HUES64 (cell line): ENCODE results near the gene ESD. TPM values are rescaled to one million over a fixed set of nuclear protein-coding genes. Genes with fewer than 3 reads are reported as not detected.
A peak's percentile ranks its signal among the peaks of the same experiment; 100 is the strongest.

Experiments
- H3K27ac ChIP-seq: 2 replicates; pipeline ENCODE4 v1.7.0; 2013; ENCODE audit warnings: low read depth, low read length, inconsistent platforms
- H3K27me3 ChIP-seq: 2 replicates; pipeline ENCODE4 v1.6.1; 2013; ENCODE audit warnings: mild to moderate bottlenecking, low read length; ENCODE audit not compliant: insufficient read depth
- H3K36me3 ChIP-seq: 2 replicates; pipeline ENCODE4 v1.6.1; 2013; ENCODE audit warnings: mild to moderate bottlenecking, low read length; ENCODE audit not compliant: insufficient read depth
- H3K4me1 ChIP-seq: 2 replicates; pipeline ENCODE4 v1.6.1; 2013; ENCODE audit warnings: mild to moderate bottlenecking, low read length, moderate library complexity; ENCODE audit not compliant: insufficient read depth
- H3K4me3 ChIP-seq: 2 replicates; pipeline ENCODE4 v1.5.1; 2013; ENCODE audit warnings: mild to moderate bottlenecking, low read length, moderate library complexity
- H3K9ac ChIP-seq: 2 replicates; pipeline ENCODE4 v1.6.1; 2013; ENCODE audit warnings: mild to moderate bottlenecking, low read depth, low read length
- H3K9me3 ChIP-seq: 2 replicates; pipeline ENCODE4 v1.6.1; 2013; ENCODE audit warnings: low read depth, low read length; ENCODE audit not compliant: insufficient read depth
- WGBS: fragments of 150-250, 120-280 bp; methylation state at CpG from one replicate; pipeline ENCODE4 v1.1.7; 2013; ENCODE audit warnings: missing lambda C conversion rate; 5-methylcytosine and 5-hydroxymethylcytosine counted together
- polyA plus RNA-seq, 2 experiments: library from polyadenylated mRNA; stranded (reverse); fragments of 50-300 nt; gene quantifications; one replicate each; pipeline ENCODE4 v1.2.3, GENCODE V29; 2013

The ESD gene
- polyA plus RNA-seq (2013, experiment 1 of 2) = 87.1 TPM
- 106 TPM for polyA plus RNA-seq (2013, experiment 2 of 2)

GRCh38 chr13:46796515-46797474 is at the start of gene ESD:
Gene ESD, minus strand, starts transcription at chr13:46797161. Its CDS starts 5,748 bp downstream, at chr13:46791413.
- WGBS = 3% methylated on average over 77 of the region's 77 CpGs
- Histone ChIP-seq H3K27ac (peak within 1 kb of the TSS; percentile 84), H3K4me1 (peaks cover 23% of the 10 kb centered on the region)

GRCh38 chr13:46846726-46847125 is 49.8 kb upstream of the ESD start:
- H3K27ac ChIP-seq = no peak overlapping the region
- no peaks in the 10 kb centered on the region for H3K4me1 ChIP-seq
- H3K9me3 ChIP-seq = no peaks in the 10 kb centered on the region
- no peak overlapping the region for H3K9ac ChIP-seq
- 90% methylated on average over 2 of the region's 2 CpGs for WGBS
- H3K36me3 ChIP-seq = no peaks in the 10 kb centered on the region
- H3K4me3 ChIP-seq = no peak overlapping the region
- H3K27me3 ChIP-seq = no peaks in the 10 kb centered on the region

More at GRCh38 chr13:46796515-46797474, at the start of gene ESD:
- Histone ChIP-seq H3K4me3 (peak within 1 kb of the TSS; percentile 87), H3K9ac (peak within 1 kb of the TSS; percentile 87), H3K36me3 (peaks cover 7% of the 10 kb centered on the region; the same call in 1 of the 2 replicates), H3K9me3 (no peaks in the 10 kb centered on the region), H3K27me3 (no peaks in the 10 kb centered on the region)

- Histone ChIP-seq H3K27me3 (no peaks in the 10 kb centered on the region), H3K27ac (no peak overlapping the region), H3K4me3 (no peak overlapping the region), H3K9me3 (no peaks in the 10 kb centered on the region), H3K36me3 (no peaks in the 10 kb centered on the region), H3K4me1 (no peaks in the 10 kb centered on the region), H3K9ac (no peak overlapping the region)
- 94% methylated on average over 2 of the region's 2 CpGs for WGBS
These were observed 48.2 kb upstream of the ESD start for GRCh38 chr13:46845146-46845545.

GRCh38 chr13:46844431-46844830 is 47.5 kb upstream of the ESD start:
- Histone ChIP-seq H3K4me3 (no peak overlapping the region), H3K27ac (no peak overlapping the region), H3K4me1 (no peaks in the 10 kb centered on the region), H3K9me3 (no peaks in the 10 kb centered on the region), H3K36me3 (no peaks in the 10 kb centered on the region), H3K27me3 (no peaks in the 10 kb centered on the region), H3K9ac (no peak overlapping the region)
- WGBS = 91% methylated on average over 4 of the region's 4 CpGs

- Histone ChIP-seq H3K9ac (no peak overlapping the region), H3K4me3 (no peak overlapping the region), H3K4me1 (no peaks in the 10 kb centered on the region), H3K27me3 (no peaks in the 10 kb centered on the region), H3K27ac (no peak overlapping the region), H3K36me3 (no peaks in the 10 kb centered on the region), H3K9me3 (no peaks in the 10 kb centered on the region; the same call in 1 of the 2 replicates)
- WGBS = 82% methylated on average over 1 of the region's 1 CpG
These were observed 42.4 kb upstream of the ESD start for GRCh38 chr13:46839399-46839798.

GRCh38 chr13:46834657-46835056 is 37.7 kb upstream of the ESD start:
- H3K27ac ChIP-seq = no peak overlapping the region
- WGBS = 94% methylated on average over 6 of the region's 6 CpGs
- no peak overlapping the region for H3K9ac ChIP-seq
- H3K4me1 ChIP-seq = no peaks in the 10 kb centered on the region
- no peaks in the 10 kb centered on the region; the same call in 1 of the 2 replicates for H3K9me3 ChIP-seq
- no peaks in the 10 kb centered on the region for H3K36me3 ChIP-seq
- H3K27me3 ChIP-seq = no peaks in the 10 kb centered on the region
- no peak overlapping the region for H3K4me3 ChIP-seq

- WGBS = 4% methylated on average over 2 of the region's 5 CpGs
- no peaks in the 10 kb centered on the region for H3K4me1 ChIP-seq
- no peak overlapping the region for H3K9ac ChIP-seq
These were observed 34.7 kb upstream of the ESD start for GRCh38 chr13:46831588-46832194.

GRCh38 chr13:46830405-46831005 is 33.5 kb upstream of the ESD start:
- H3K27ac ChIP-seq = no peak overlapping the region
- H3K27me3 ChIP-seq = no peaks in the 10 kb centered on the region
- no peak overlapping the region for H3K4me3 ChIP-seq
- no peak overlapping the region for H3K9ac ChIP-seq
- no peaks in the 10 kb centered on the region; the same call in 1 of the 2 replicates for H3K9me3 ChIP-seq
- no peaks in the 10 kb centered on the region for H3K36me3 ChIP-seq
- no peaks in the 10 kb centered on the region for H3K4me1 ChIP-seq

More at GRCh38 chr13:46831588-46832194, 34.7 kb upstream of the ESD start:
- Histone ChIP-seq H3K9me3 (no peaks in the 10 kb centered on the region; the same call in 1 of the 2 replicates), H3K27ac (no peak overlapping the region), H3K4me3 (no peak overlapping the region), H3K27me3 (no peaks in the 10 kb centered on the region), H3K36me3 (no peaks in the 10 kb centered on the region)

- no peaks in the 10 kb centered on the region for H3K9me3 ChIP-seq
- 0 out of 2 replicates have a peak, but pooled peaks cover under 1% of the 10 kb centered on the region for H3K4me1 ChIP-seq
- 87% methylated on average over 2 of the region's 2 CpGs for WGBS
These were observed 25.6 kb upstream of the ESD start for GRCh38 chr13:46822551-46822950.

GRCh38 chr13:46817838-46818476 is 21.0 kb upstream of the ESD start:
- Histone ChIP-seq H3K9me3 (no peaks in the 10 kb centered on the region), H3K4me1 (peaks cover 8% of the 10 kb centered on the region; the same call in 1 of the 2 replicates), H3K27ac (no peak overlapping the region), H3K27me3 (no peaks in the 10 kb centered on the region), H3K9ac (no peak overlapping the region), H3K4me3 (no peak overlapping the region), H3K36me3 (no peaks in the 10 kb centered on the region)
- WGBS = 95% methylated on average over 13 of the region's 13 CpGs

More at GRCh38 chr13:46822551-46822950, 25.6 kb upstream of the ESD start:
- no peaks in the 10 kb centered on the region for H3K36me3 ChIP-seq
- H3K27me3 ChIP-seq = no peaks in the 10 kb centered on the region
- H3K27ac ChIP-seq = no peak overlapping the region
- no peak overlapping the region for H3K4me3 ChIP-seq
- H3K9ac ChIP-seq = no peak overlapping the region
